H9 (cell line): Measurements from ENCODE around the gene USH2A. TPM values are rescaled to one million over a fixed set of nuclear protein-coding genes. Genes with fewer than 3 reads are reported as not detected.

Experiments
- DNase-seq: peaks from one replicate; pipeline ENCODE4 v3.0.0-alpha.2; 2017
- H2AFZ ChIP-seq: one replicate; pipeline ENCODE4 v1.6.1; 2013; ENCODE audit warnings: mild to moderate bottlenecking, low read length, control low read depth, moderate library complexity
- H2AK5ac ChIP-seq: 2 replicates; pipeline ENCODE4 v1.6.1; 2013; ENCODE audit warnings: low read length, control low read depth, mixed read lengths; ENCODE audit not compliant: insufficient read length
- H2BK120ac ChIP-seq: one replicate; pipeline ENCODE4 v1.6.1; 2013; ENCODE audit warnings: low read depth, mild to moderate bottlenecking, low read length, control low read depth, inconsistent platforms; ENCODE audit not compliant: poor library complexity, severe bottlenecking
- H2BK12ac ChIP-seq: 2 replicates; pipeline ENCODE4 v1.6.1; 2013; ENCODE audit warnings: low read length, control low read depth, mixed read lengths, low read depth; ENCODE audit not compliant: insufficient read length
- H2BK15ac ChIP-seq: 2 replicates; pipeline ENCODE4 v1.6.1; 2013; ENCODE audit warnings: low read depth, low read length, control low read depth
- H2BK20ac ChIP-seq: one replicate; pipeline ENCODE4 v1.6.1; 2013; ENCODE audit warnings: low read depth, mild to moderate bottlenecking, low read length, control low read depth, inconsistent platforms; ENCODE audit not compliant: poor library complexity, severe bottlenecking
- H2BK5ac ChIP-seq: 2 replicates; pipeline ENCODE4 v1.6.1; 2013; ENCODE audit warnings: low read length, control low read depth, mixed read lengths; ENCODE audit not compliant: insufficient read length
- H3K14ac ChIP-seq: 2 replicates; pipeline ENCODE4 v1.6.1; 2013; ENCODE audit warnings: low read length, control low read depth; ENCODE audit not compliant: insufficient read depth
- H3K18ac ChIP-seq: 2 replicates; pipeline ENCODE4 v1.6.1; 2013; ENCODE audit warnings: low read depth, mild to moderate bottlenecking, mixed read lengths, low read length, control low read depth; ENCODE audit not compliant: insufficient read length
- H3K23ac ChIP-seq: 2 replicates; pipeline ENCODE4 v1.6.1; 2013; ENCODE audit warnings: low read length, control low read depth, mixed read lengths, low read depth; ENCODE audit not compliant: insufficient read length
- H3K23me2 ChIP-seq: 2 replicates; pipeline ENCODE4 v1.6.1; 2013; ENCODE audit warnings: low read depth, mild to moderate bottlenecking, mixed read lengths, low read length, control low read depth; ENCODE audit not compliant: insufficient read length, poor library complexity, severe bottlenecking
- H3K27ac ChIP-seq: 2 replicates; pipeline ENCODE4 v1.5.1; 2013; ENCODE audit warnings: low read length, control low read depth, mixed read lengths, low read depth; ENCODE audit not compliant: insufficient read length
- H3K27me3 ChIP-seq: 2 replicates; pipeline ENCODE4 v1.6.1; 2013; ENCODE audit warnings: low read length, control low read depth, inconsistent platforms; ENCODE audit not compliant: insufficient read depth
- H3K4ac ChIP-seq: 2 replicates; pipeline ENCODE4 v1.6.1; 2013; ENCODE audit warnings: low read depth, mild to moderate bottlenecking, control low read depth, inconsistent platforms, low read length, moderate library complexity
- H3K4me1 ChIP-seq: 2 replicates; pipeline ENCODE4 v1.6.1; 2013; ENCODE audit warnings: low read length, control low read depth, inconsistent platforms; ENCODE audit not compliant: insufficient read depth
- H3K4me2 ChIP-seq: 2 replicates; pipeline ENCODE4 v1.6.1; 2013; ENCODE audit warnings: low read length, control low read depth, mixed read lengths; ENCODE audit not compliant: insufficient read length, insufficient read depth
- H3K56ac ChIP-seq: 2 replicates; pipeline ENCODE4 v1.6.1; 2013; ENCODE audit warnings: low read depth, mild to moderate bottlenecking, mixed read lengths, low read length, control low read depth; ENCODE audit not compliant: insufficient read length
- H3K79me1 ChIP-seq: 2 replicates; pipeline ENCODE4 v1.6.1; 2013; ENCODE audit warnings: low read depth, mild to moderate bottlenecking, moderate library complexity, low read length, control low read depth, inconsistent platforms; ENCODE audit not compliant: insufficient read depth, poor library complexity, severe bottlenecking
- H3K79me2 ChIP-seq: 2 replicates; pipeline ENCODE4 v1.6.1; 2013; ENCODE audit warnings: low read length, control low read depth, inconsistent platforms; ENCODE audit not compliant: insufficient read depth
- H3K9ac ChIP-seq: 2 replicates; pipeline ENCODE4 v1.6.1; 2013; ENCODE audit warnings: low read length, control low read depth, mixed read lengths; ENCODE audit not compliant: insufficient read length; ENCODE audit errors: extremely low read depth
- H3K9me3 ChIP-seq: one replicate; pipeline ENCODE4 v1.6.1; 2013; ENCODE audit warnings: low read depth, low read length, inconsistent platforms; ENCODE audit not compliant: control insufficient read depth
- H3T11ph ChIP-seq: one replicate; pipeline ENCODE4 v1.6.1; 2013; ENCODE audit warnings: mild to moderate bottlenecking, low read length, control low read depth, inconsistent platforms
- H4K20me1 ChIP-seq: one replicate; pipeline ENCODE4 v1.6.1; 2013; ENCODE audit not compliant: control insufficient read depth, insufficient read length, insufficient read depth
- H4K5ac ChIP-seq: 2 replicates; pipeline ENCODE4 v1.6.1; 2013; ENCODE audit warnings: low read depth, mild to moderate bottlenecking, mixed read lengths, low read length, control low read depth; ENCODE audit not compliant: insufficient read length
- H4K8ac ChIP-seq: replicated peaks from 2 replicates; pipeline ENCODE4 v1.6.1; 2013; ENCODE audit warnings: low read length, control low read depth, mixed read lengths, low read depth; ENCODE audit not compliant: insufficient read length
- H4K91ac ChIP-seq: 2 replicates; pipeline ENCODE4 v1.6.1; 2013; ENCODE audit warnings: low read depth, mild to moderate bottlenecking, moderate library complexity, mixed read lengths, low read length, control low read depth; ENCODE audit not compliant: insufficient read length
- H3K27ac Mint-ChIP-seq, 3 experiments: 2 replicates in 2 of 3; 3 replicates in 1 of 3; pipeline ENCODE4 v1.8.0; 2020 to 2021; ENCODE audit warnings: mixed read lengths in 3 of 3, mild to moderate bottlenecking in 1 of 3, moderate library complexity in 1 of 3
- H3K27me3 Mint-ChIP-seq: 2 replicates; pipeline ENCODE4 v1.8.0; 2021; ENCODE audit warnings: low read depth, mild to moderate bottlenecking, moderate library complexity, mixed read lengths
- H3K36me3 Mint-ChIP-seq, 3 experiments: 2 replicates in 2 of 3; 3 replicates in 1 of 3; pipeline ENCODE4 v1.8.0; 2020 to 2021; ENCODE audit warnings: low read depth in 3 of 3, mixed read lengths in 3 of 3; ENCODE audit not compliant: insufficient read depth in 1 of 3
- H3K4me1 Mint-ChIP-seq, 2 experiments: 2 replicates each; pipeline ENCODE4 v1.8.0; 2020; ENCODE audit warnings: mixed read lengths in 2 of 2
- H3K4me3 Mint-ChIP-seq, 2 experiments: 2 replicates in 1 of 2; 3 replicates in 1 of 2; pipeline ENCODE4 v1.8.0; 2020 to 2021; ENCODE audit warnings: mild to moderate bottlenecking in 2 of 2, mixed read lengths in 2 of 2, moderate library complexity in 1 of 2
- H3K9me3 Mint-ChIP-seq, 2 experiments: 2 replicates in 1 of 2; 3 replicates in 1 of 2; pipeline ENCODE4 v1.8.0; 2020; ENCODE audit warnings: mild to moderate bottlenecking in 2 of 2, mixed read lengths in 2 of 2, moderate library complexity in 1 of 2
- CTCF ChIP-seq: fragments of 200-600 bp; sonication (generic); conservative IDR thresholded peaks from 3 replicates; pipeline ENCODE4 v1.8.0; 2021; ENCODE audit warnings: antibody characterized with exemption, mild to moderate bottlenecking
- total RNA-seq: library from RNA; stranded (reverse); gene quantifications from 2 replicates; pipeline ENCODE4 v1.2.1, GENCODE V29; 2021

The USH2A gene
- total RNA-seq, 1 experiment from 2014 or later, result 0.11 TPM

- Histone ChIP-seq H3K23ac (no peak overlapping the region), H4K5ac (no peak overlapping the region), H3K18ac (no peak overlapping the region), H3K4me2 (no peak overlapping the region), H3K79me1 (no peaks in the 10 kb centered on the region), H3K79me2 (no peaks in the 10 kb centered on the region), H3K56ac (no peak overlapping the region), H2AFZ (no peak overlapping the region), H2AK5ac (no peak overlapping the region), H3K4ac (no peak overlapping the region), H2BK20ac (no peak overlapping the region), H3K23me2 (no peaks in the 10 kb centered on the region), H3K4me1 (no peaks in the 10 kb centered on the region), H3K9me3 (no peaks in the 10 kb centered on the region), H4K91ac (no peak overlapping the region), H3K14ac (no peak overlapping the region), H2BK5ac (no peak overlapping the region), H3K9ac (no peak overlapping the region), H2BK15ac (no peak overlapping the region), H3T11ph (no peak overlapping the region), H4K8ac (no peak overlapping the region), H3K27me3 (no peaks in the 10 kb centered on the region), H2BK120ac (no peak overlapping the region), H3K27ac (no peak overlapping the region), H2BK12ac (no peak overlapping the region), H4K20me1 (no peaks in the 10 kb centered on the region)
- no peaks in the 10 kb centered on the region for H3K36me3 Mint-ChIP-seq
- no peaks in the 10 kb centered on the region for H3K9me3 Mint-ChIP-seq
- DNase-seq, result no peak
- no peaks in the 10 kb centered on the region for H3K4me1 Mint-ChIP-seq
- TF ChIP-seq CTCF, result no peak
- H3K27ac Mint-ChIP-seq, result no peak overlapping the region
- H3K4me3 Mint-ChIP-seq, result no peak overlapping the region
- no peaks in the 10 kb centered on the region for H3K27me3 Mint-ChIP-seq
Measured at GRCh38 chr1:215786997-215787396, 636.3 kb downstream of the USH2A start.
